GM12872 (cell line): ENCODE data around the gene FTO.

Experiments
- CTCF ChIP-seq: IDR thresholded peaks from 3 replicates; pipeline ENCODE4 v1.5.1; 2011; ENCODE audit warnings: low read depth, mild to moderate bottlenecking, low read length, moderate library complexity; ENCODE audit not compliant: insufficient read depth

Gene FTO

DNA sequence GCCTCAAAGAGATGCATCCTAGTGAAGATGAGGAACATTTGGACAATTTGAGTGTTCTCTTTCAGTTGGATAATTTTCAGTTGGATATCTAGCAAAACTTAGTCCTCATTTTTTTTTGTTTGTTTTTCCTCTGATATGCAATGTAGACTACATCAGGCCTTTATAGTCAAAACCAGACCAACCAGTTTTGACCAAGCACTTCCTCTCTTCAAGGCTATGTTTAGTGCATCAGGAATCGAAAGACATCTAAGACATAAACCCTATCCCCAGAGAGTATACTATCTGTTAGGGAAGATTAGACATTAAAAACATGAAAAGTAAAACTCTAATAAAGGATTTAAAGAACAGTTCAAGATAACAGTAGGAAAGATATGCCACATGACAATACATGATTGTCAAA lies 326.5 kb downstream of the FTO start:
- TF ChIP-seq CTCF: no peak

- TF ChIP-seq CTCF: no peak
These were observed 327.3 kb downstream of the FTO start for GRCh38 chr16:54031107-54031760.

- no peak for TF ChIP-seq CTCF
These were observed 329.8 kb downstream of the FTO start for GRCh38 chr16:54033747-54034146.

GRCh38 chr16:54034684-54035083 lies 330.7 kb downstream of the FTO start:
- no peak for TF ChIP-seq CTCF

DNA sequence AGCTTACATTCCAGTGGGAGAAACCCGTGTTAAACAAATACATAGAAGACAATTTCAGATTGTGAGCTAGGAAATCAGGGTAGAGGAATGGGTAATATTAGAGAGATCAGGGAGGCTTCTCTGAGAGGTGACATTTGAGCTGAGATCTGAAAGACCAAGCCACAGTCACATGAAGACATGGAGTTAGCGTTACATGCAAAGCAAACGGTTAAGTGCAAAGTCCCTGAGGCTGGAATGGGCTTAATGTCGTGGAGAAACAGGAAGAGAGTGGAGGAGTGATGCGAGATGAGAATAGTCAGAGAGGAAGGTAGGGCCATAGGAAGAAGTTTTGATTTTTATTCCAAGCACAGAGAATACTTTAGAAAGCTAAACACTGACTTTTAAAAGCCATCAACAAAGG lies 336.5 kb downstream of the FTO start:
- TF ChIP-seq CTCF: no peak

GRCh38 chr16:54040975-54041374 lies 337.0 kb downstream of the FTO start:
- TF ChIP-seq CTCF: no peak

- TF ChIP-seq CTCF: no peak
These were observed 344.9 kb downstream of the FTO start for GRCh38 chr16:54048586-54049495.
